ENCODE data around the gene CLIP2. TPM values are rescaled to one million over a fixed set of nuclear protein-coding genes. Genes with fewer than 3 reads are reported as not detected.

CLIP2 gene
- total and polyA plus RNA-seq, 12 donors: 4.5 to 11.3 (median 6.6) TPM

DNA sequence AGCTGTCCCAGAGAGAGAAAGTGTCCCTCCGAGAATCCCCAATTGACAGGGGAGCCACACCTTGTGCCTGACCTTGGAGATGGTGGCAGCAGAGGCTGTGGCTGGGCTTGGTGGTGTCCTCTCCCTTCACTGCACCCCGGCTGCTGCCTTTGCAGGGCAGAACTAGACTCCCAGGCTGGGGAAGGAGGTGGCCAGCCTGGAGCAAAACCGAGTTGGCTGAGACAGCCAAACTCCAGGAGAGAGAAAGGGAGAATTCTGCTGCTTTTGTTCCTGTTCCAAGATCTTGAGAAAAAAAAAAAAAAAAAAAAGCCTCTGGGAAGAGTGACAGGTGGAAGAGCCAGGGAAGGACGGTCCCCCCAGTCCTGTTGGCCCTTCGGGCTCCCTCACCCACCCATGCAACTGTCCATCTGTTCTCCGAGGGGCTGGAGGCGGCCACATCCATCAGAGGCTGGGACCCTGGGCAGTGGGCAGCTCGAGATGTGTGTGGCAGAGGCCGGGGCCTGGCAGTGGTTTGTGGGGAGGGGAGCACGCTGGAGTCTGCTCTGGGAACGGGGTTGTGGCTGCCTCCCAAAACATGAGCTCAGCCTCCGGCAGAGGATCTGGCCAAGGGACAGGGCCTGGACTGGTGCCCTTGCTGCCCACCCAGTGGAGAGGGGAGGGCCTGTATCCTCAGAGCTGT is 35.5 kb downstream of the CLIP2 start:
- DNase-seq (peak; percentile 17 to 19), ATAC-seq (peak in 7 of 8 donors; percentile 22 to 57 (median 37))
- no peak for TF ChIP-seq CTCF (IDR thresholded peaks at IDR 0.05)
- H3K4me3 ChIP-seq: no peak overlapping the region
- H3K9me3 ChIP-seq: no peaks in the 10 kb centered on the region
- H3K36me3 ChIP-seq: peaks cover 0 to 47% (median 0%) of the 10 kb centered on the region in 9 donors
- no peaks in the 10 kb centered on the region for H3K27me3 ChIP-seq
- peaks cover 0 to 9% (median 0%) of the 10 kb centered on the region in 9 donors for H3K4me1 ChIP-seq
- peak overlapping the region in 1 of 10 donors; percentile 6 for H3K27ac ChIP-seq
- intact Hi-C loops (cut with DNase I): no loop called here
- WGBS, 2 donors: 71 to 73% methylated on average over 12 of the region's 12 CpGs

DNA sequence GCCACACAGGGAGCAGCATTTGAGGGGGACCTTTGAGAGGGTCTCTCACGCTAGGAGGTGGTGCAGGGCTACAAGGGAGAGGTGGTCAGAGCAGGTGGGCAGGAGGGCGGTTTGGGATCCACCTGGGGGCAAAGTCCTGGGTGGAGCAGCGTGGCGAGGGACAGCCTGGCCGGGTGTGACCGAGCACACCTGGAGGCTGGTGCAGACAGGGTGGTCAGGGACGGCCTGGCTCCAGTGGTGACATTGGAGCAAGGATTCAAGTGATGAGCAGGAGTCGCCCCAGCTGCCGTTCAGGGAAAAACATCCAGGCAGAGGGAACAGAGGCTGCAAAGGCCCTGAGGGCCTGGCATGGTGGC is 36.0 kb downstream of the CLIP2 start:
- H3K27ac ChIP-seq: no peak overlapping the region
- ATAC-seq (peak in 2 of 8 donors; percentile 26 to 40), DNase-seq (no peak)
- H3K4me3 ChIP-seq: no peak overlapping the region
- TF ChIP-seq CTCF (IDR thresholded peaks at IDR 0.05): no peak
- no peaks in the 10 kb centered on the region for H3K9me3 ChIP-seq
- WGBS, 2 donors: 87 to 89% methylated on average over 9 of the region's 9 CpGs
- peaks cover 0 to 9% (median 0%) of the 10 kb centered on the region in 9 donors for H3K4me1 ChIP-seq
- H3K27me3 ChIP-seq: no peaks in the 10 kb centered on the region
- H3K36me3 ChIP-seq: peaks cover 0 to 49% (median 0%) of the 10 kb centered on the region in 9 donors
- intact Hi-C loops (cut with DNase I): no loop called here

DNA sequence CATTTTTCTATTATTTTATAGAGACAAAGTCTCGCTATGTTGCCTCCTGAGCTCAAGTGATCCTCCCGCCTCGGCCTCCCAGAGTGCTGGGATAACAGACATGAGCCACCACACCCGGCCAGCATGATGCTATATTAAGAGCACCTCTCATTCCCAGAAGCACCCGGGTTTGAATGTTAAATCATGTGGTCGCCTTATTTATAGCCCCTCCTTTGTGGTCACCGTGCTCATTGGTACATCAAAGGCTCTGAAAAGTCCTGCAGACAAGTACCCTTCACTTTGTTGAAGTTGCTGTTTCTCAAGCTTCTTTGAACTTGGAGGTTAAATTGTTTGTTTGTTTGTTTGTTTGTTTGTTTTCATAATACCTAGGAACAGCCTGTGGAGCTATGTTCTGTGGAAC is 40.0 kb downstream of the CLIP2 start:
- ATAC-seq (no peak), DNase-seq (no peak)
- TF ChIP-seq CTCF (IDR thresholded peaks at IDR 0.05): no peak
- no peak overlapping the region for H3K27ac ChIP-seq
- intact Hi-C loops (cut with DNase I): no loop called here
- H3K27me3 ChIP-seq: no peaks in the 10 kb centered on the region
- peaks cover 0 to 12% (median 3%) of the 10 kb centered on the region in 9 donors for H3K4me1 ChIP-seq
- no peak overlapping the region for H3K4me3 ChIP-seq
- no peaks in the 10 kb centered on the region for H3K9me3 ChIP-seq
- 81 to 82% methylated on average over 7 of the region's 7 CpGs for WGBS, 2 donors
- peaks cover 0 to 22% (median 0%) of the 10 kb centered on the region in 9 donors for H3K36me3 ChIP-seq

- DNase-seq (no peak), ATAC-seq (peak in 1 of 8 donors; percentile 14)
- intact Hi-C loops (cut with DNase I): no loop called here
- Histone ChIP-seq H3K4me3 (no peak overlapping the region), H3K27ac (no peak overlapping the region), H3K27me3 (no peaks in the 10 kb centered on the region), H3K9me3 (no peaks in the 10 kb centered on the region), H3K36me3 (peaks cover 0 to 17% (median 0%) of the 10 kb centered on the region in 9 donors), H3K4me1 (peaks cover 0 to 11% (median 6%) of the 10 kb centered on the region in 9 donors)
- no peak for TF ChIP-seq CTCF (IDR thresholded peaks at IDR 0.05)
- WGBS, 2 donors: 91 to 93% methylated on average over 17 of the region's 17 CpGs
Measured at GRCh38 chr7:74332373-74333176, 43.4 kb downstream of the CLIP2 start.

Data from heart right ventricle (tissue), 16 donors.